GM23248 (cell line): ENCODE measurements around the gene HOXA10.

Source experiments
- EZH2 ChIP-seq: fragments of 200-600 bp; sonication (generic); IDR thresholded peaks from 2 replicates; pipeline ENCODE4 v1.6.1; 2018; ENCODE audit warnings: antibody characterized with exemption, mild to moderate bottlenecking; ENCODE audit not compliant: insufficient read depth, poor library complexity, severe bottlenecking
- EZH2phosphoT487 ChIP-seq: fragments of 200-600 bp; sonication (generic); IDR thresholded peaks from 2 replicates; pipeline ENCODE4 v1.6.1; 2018; ENCODE audit warnings: antibody characterized with exemption, moderate library complexity, mild to moderate bottlenecking, low read depth; ENCODE audit not compliant: insufficient read depth

GRCh38 chr7:27168265-27168947, 5.7 kb downstream of the HOXA10 start:
- no peak for TF ChIP-seq EZH2
- no peak for TF ChIP-seq EZH2phosphoT487
